Fibroblast of skin of left biceps (primary cell): ENCODE results near the gene FHOD3.
"Not testable (repeated sequence)": the region's sequence is repeated elsewhere in the genome, so short reads cannot be mapped to it uniquely, and the experiment has no call there.

Source experiments
- DNase-seq, 2 experiments: peaks; one replicate each; pipeline ENCODE4 v3.0.0-alpha.2; 2013; ENCODE audit warnings: low read depth in 2 of 2

Gene FHOD3

DNA sequence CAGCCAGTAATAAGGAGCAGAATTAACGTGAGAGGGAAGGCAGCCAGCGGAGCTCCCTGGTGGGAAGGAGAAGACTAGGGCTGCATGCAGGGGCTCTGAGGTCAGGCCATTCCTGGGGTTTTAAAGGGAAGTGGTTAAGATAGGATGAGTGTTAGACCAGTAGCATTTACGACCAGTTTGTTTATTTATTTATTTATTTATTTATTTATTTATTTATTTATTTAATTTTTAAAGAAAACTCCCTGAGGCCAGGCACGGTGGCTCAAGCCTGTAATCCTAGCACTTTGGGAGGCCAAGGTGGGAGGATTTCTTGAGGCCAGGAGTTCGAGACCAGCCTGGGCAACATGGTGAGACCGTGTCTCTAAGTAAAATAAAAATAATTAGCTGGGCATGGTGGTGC lies 152.8 kb downstream of the FHOD3 start:
- no peak for DNase-seq

GRCh38 chr18:36451454-36452251 lies 154.1 kb downstream of the FHOD3 start:
- no peak for DNase-seq

DNA sequence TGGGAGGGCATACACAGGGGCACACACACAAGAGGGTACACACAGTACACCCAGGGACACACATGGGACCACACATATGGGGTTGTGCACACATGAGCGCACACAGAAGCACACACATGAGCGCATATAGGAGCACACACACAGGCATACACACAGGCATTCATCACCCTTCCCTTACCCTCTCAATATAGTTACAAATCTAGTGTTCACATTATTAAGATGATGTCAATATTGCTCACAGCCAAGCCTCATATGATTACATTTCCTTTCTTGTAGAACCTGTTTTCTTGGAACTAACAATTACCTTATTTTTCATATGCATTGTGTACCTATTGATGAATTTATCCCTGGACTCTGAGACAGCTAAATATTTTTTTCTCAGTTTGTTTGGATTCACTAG lies 156.7 kb downstream of the FHOD3 start:
- DNase-seq, result no peak

GRCh38 chr18:36454848-36455458 lies 157.4 kb downstream of the FHOD3 start:
- DNase-seq, result no peak

DNA sequence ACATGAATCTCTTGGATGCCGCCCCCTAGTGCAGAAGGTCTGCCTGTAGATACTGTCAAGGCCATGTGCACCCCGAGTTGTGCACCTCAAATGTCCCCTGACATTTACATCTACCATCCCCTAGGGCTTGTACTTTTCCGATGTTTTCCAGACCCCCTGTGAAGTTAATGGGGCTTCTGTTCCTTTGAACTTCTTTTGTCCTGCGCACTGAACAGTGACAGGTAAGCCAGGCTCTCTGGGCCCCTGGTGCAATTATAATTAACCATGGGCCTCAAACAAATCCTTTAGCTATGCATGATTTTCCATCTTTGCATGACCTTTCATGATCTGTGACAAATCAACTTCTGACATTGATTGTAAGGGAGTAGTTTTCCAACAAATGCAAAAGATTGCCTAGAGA lies 158.4 kb downstream of the FHOD3 start:
- no peak for DNase-seq

DNA sequence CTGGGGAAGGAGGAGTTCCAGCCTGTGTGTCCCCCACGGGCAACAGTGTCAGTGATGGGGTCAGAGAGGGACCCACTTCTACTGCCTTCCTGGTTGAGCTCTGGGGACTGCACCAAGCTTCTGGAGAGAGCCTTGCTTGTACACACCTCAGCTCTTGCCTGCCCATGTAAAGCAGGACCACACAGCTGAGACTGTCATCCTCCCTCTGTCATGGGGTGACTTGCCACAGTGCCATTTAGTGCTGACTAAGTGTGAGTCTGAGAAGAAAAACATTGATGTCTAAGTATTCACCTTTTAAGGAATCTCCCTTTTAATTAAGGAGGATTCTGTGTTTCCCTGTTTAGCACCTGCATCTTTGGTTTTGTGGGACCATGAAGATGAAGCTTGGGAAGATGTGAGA lies 159.1 kb downstream of the FHOD3 start:
- DNase-seq, result no peak

DNA sequence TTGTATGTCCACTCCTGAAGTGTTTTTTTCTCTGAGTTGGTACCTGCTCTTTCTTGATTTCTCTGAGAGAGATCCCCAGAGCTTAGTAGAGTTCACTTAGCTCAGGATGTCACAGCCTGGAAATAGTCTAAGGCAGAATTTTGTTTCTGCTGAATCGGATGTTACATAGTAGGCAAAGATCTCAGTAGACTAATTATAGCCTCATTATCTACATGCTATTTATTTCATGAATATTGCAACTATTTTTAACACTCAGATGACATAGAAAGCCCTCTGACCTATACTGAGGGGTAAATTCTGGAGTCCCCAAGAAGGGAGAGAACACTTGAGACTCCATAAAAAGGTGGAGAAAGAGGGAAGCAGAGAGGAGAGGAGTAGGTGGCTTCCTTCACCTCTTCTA lies 160.2 kb downstream of the FHOD3 start:
- no peak for DNase-seq

- no peak for DNase-seq
Measured at GRCh38 chr18:36458306-36458705, 160.8 kb downstream of the FHOD3 start.

- DNase-seq, result no peak
Measured at GRCh38 chr18:36459203-36459602, 161.7 kb downstream of the FHOD3 start.

DNA sequence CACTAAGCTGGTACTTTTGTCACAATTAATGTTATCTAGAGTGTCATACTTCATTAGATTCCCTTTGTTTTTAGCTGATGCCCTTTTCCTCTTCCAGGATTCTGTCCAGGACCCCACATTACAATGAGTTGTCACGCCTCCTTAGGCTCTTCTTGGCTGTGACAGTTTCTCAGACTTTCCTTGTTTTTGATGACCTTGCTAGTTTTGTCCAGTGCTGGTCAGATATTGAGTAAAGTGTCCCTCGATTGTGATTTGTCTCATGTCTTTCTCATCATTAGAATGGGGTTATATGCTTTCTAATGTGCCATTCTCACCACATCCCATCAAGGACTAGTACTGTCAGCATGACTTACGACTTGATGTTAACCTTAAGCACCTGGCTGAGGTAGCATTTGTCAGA lies 162.3 kb downstream of the FHOD3 start:
- no peak for DNase-seq

DNA sequence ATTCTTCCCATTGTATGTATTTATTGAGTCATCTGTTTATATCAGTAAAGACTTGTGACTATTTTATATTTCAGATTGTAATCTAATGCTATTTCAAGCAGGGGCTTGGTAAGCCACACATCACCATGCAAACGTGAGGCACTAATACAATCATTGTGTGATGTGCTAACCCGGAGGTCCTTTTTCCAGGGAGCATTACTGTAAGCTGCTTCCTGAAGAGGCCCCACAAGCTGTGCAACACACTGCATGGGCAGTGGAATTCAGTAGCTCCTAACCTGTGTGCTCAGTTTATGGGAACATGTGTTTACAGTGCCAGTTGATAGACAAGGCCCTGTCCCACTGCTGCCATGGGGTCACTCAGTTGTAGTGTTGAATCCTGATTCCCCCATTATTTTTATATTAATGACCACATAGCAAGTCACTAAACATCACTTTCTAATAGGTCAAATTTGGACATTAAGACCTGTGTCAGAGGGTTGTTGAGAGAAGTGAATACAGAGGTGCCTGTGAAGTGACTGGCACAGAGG lies 162.9 kb downstream of the FHOD3 start:
- no peak for DNase-seq

GRCh38 chr18:36460854-36461253 lies 163.3 kb downstream of the FHOD3 start:
- DNase-seq, result no peak

DNA sequence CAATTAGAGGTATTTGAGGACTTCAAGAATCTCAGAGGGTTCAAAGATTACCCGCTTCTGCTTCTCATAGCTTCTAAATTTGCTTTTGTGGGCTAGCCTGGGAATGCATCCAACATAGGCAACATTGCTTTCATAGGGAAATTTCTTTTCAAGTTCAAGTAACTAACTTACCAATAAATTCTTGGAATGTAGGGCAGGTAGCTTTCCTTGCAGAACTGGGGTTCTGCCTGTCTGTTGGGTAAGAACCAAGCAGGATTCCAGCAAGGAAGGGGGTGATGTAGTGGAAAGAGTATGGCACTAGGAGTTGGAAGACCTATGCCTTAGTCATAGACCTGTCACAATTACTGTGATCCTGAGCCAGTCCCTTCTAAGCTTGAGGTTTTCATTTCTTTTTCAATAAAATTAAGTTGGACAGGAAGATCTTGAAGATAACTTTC lies 164.1 kb downstream of the FHOD3 start:
- no peak for DNase-seq

- not testable (repeated sequence) for DNase-seq
Measured at GRCh38 chr18:36463516-36463915, 166.0 kb downstream of the FHOD3 start.

GRCh38 chr18:36464126-36464651 lies 166.7 kb downstream of the FHOD3 start:
- DNase-seq, result no peak

GRCh38 chr18:36465276-36465675 lies 167.8 kb downstream of the FHOD3 start:
- DNase-seq, result no peak

DNA sequence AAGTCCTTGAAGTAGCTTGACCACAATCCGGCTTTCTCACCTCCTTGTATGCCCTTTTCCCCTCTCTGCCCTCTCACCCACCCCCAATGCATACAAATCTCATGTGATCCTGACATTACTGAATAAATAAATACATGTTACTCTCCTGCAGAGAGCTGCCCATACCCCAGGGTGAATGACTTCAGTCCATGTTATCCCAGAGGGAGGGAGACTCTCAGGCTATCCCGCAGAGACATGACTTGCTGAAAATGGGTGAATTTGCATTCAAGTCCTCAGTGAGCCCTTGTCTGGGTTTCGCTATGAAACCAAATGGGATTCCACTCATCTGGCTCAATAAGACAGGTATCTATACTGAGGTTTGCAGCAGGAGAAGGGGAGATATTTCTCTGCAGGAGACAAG lies 168.5 kb downstream of the FHOD3 start:
- no peak for DNase-seq

GRCh38 chr18:36467614-36468013 lies 170.1 kb downstream of the FHOD3 start:
- DNase-seq, result no peak

DNA sequence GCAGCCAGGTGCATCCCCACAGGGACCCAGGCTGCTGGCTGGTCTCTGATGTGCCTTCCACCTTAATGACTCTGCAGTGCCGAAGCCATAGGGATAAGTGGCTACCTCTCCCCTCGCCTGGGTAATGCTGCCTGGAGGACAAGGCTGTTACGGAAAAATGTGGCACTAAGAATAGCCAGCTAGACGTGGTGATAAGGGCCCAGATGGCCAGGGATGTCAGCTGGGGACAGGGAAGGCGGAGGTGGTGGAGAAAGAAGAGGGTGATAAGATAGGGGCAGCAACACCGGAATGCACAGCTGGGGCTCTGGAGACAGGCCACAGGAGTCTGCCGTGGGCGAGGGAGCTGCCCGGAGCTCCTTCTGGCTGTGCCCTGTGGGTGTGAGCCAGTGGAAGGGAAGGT lies 170.6 kb downstream of the FHOD3 start:
- no peak for DNase-seq

DNA sequence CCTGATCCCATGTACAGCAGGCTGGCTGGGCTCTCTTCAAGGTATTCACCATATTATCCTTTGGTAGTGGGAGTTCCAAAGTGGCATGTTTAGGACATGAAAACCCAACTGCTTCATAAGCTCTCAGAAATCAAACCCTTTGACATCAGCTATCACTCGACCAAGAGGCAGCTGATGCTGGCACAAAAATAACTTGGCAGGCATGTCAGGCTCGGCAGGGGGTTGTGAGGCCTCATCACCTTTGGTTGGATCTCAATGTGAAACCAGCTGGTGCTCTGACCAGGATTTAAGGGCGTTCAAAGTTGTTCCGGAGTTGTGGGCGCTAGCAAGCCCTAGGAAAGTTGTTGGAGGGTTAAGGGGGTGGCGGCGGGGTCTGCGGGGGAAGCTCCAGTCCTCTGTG lies 171.9 kb downstream of the FHOD3 start:
- DNase-seq, result no peak

- DNase-seq, result no peak
Measured at GRCh38 chr18:36470896-36471295, 173.4 kb downstream of the FHOD3 start.

DNA sequence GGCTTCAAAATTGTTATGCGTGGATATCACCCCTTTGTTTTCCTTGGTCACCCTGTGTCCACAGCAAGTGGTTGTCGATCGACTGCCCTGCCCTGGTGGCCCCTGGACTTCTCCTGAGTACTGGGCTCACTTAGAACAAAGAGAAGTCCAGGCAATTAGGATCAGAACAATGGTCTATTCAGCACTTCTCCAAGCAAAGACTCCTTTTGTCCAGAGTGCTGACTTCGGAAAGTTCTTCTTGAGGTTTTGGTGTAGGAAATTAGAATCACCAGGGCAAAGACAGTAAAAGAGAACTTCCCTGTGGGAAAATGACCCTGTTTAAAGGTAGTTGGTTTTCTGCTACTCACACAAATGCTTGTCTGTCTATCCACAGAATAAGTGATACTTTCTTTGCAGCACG lies 173.9 kb downstream of the FHOD3 start:
- DNase-seq, result no peak

DNA sequence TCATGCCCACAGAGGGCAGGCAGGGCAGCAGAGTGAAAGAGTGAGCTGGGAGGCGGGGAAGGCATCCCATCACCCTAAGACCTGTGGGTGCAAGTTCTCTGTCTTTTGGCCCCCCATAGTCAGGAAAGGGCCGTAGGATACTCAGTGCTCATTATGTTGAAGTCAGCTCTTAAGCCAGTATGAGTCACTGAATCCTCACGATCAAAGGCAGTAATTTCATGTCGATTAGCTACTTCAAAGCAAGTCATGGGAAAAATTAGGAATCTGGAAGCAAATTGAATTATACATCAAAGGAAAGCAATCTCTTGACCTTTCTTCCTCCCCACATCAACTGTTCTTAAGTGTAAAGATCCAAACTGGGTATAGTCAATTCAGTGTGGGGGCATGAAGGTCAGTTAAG lies 178.9 kb downstream of the FHOD3 start:
- DNase-seq, result no peak
